ENCODE measurements around the gene PACRG. TPM values are rescaled to one million over a fixed set of nuclear protein-coding genes. Genes with fewer than 3 reads are reported as not detected.

The PACRG gene
- total RNA-seq, 2 donors from 2014 or later: 2.9 to 63.8 TPM

DNA sequence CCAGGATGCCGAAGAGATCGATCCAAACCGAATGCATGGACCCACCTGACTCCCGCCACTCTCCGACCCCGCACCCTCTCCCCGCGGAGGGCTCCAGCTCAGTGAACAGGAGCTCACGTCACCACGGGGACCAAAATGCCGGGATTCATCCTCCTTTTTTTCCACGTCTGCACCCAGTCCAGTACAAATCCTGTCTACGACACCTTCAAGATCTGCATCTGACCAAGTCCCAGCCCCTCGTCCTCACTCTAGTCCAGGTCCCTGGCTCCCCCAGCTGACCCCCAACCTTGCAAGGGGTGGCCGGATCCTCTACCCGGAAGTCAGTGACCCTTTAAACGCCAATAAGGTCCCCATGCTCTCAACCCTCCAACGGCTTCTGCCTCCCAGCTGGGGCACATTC lies 593.9 kb downstream of the PACRG start:
- Histone ChIP-seq H3K27me3 (replicated peaks; ENCODE audit: insufficient read depth) (no peaks in the 10 kb centered on the region), H3K9me3 (no peaks in the 10 kb centered on the region), H3K4me1 (replicated peaks) (no peaks in the 10 kb centered on the region), H3K36me3 (no peaks in the 10 kb centered on the region), H3K27ac (no peak overlapping the region), H3K4me3 (no peak overlapping the region)
- intact Hi-C loops (cut with DNase I): no loop called here
- DNase-seq (ENCODE audit: low spot score): no peak
- TF ChIP-seq POLR2A (IDR thresholded peaks at IDR 0.05): no peak
- no peak for TF ChIP-seq POLR2AphosphoS5 (IDR thresholded peaks at IDR 0.05)
- no peak for TF ChIP-seq CTCF (IDR thresholded peaks at IDR 0.05)
- 93% methylated on average over 18 of the region's 18 CpGs for WGBS

- Histone ChIP-seq H3K4me3 (no peak overlapping the region), H3K27ac (no peak overlapping the region), H3K27me3 (replicated peaks; ENCODE audit: insufficient read depth) (no peaks in the 10 kb centered on the region), H3K4me1 (replicated peaks) (no peaks in the 10 kb centered on the region), H3K9me3 (no peaks in the 10 kb centered on the region), H3K36me3 (no peaks in the 10 kb centered on the region)
- TF ChIP-seq POLR2A (IDR thresholded peaks at IDR 0.05): no peak
- no peak for TF ChIP-seq CTCF (IDR thresholded peaks at IDR 0.05)
- no peak for TF ChIP-seq POLR2AphosphoS5 (IDR thresholded peaks at IDR 0.05)
- no peak for DNase-seq (ENCODE audit: low spot score)
- intact Hi-C loops (cut with DNase I): no loop called here
- WGBS: 93% methylated on average over 13 of the region's 13 CpGs
Observed at GRCh38 chr6:163323274-163323673, 595.5 kb downstream of the PACRG start.

GRCh38 chr6:163323705-163324104 lies 595.9 kb downstream of the PACRG start:
- DNase-seq (ENCODE audit: low spot score): no peak
- Histone ChIP-seq H3K27ac (no peak overlapping the region), H3K4me1 (replicated peaks) (no peaks in the 10 kb centered on the region), H3K27me3 (replicated peaks; ENCODE audit: insufficient read depth) (no peaks in the 10 kb centered on the region), H3K9me3 (no peaks in the 10 kb centered on the region), H3K4me3 (no peak overlapping the region), H3K36me3 (no peaks in the 10 kb centered on the region)
- TF ChIP-seq POLR2A (IDR thresholded peaks at IDR 0.05) (no peak), CTCF (IDR thresholded peaks at IDR 0.05) (no peak), POLR2AphosphoS5 (IDR thresholded peaks at IDR 0.05) (no peak)
- intact Hi-C loops (cut with DNase I): no loop called here
- 89% methylated on average over 7 of the region's 7 CpGs for WGBS

GRCh38 chr6:163324326-163324687 lies 596.5 kb downstream of the PACRG start:
- Histone ChIP-seq H3K27me3 (replicated peaks; ENCODE audit: insufficient read depth) (no peaks in the 10 kb centered on the region), H3K4me3 (no peak overlapping the region), H3K9me3 (no peaks in the 10 kb centered on the region), H3K27ac (no peak overlapping the region), H3K36me3 (no peaks in the 10 kb centered on the region), H3K4me1 (replicated peaks) (no peaks in the 10 kb centered on the region)
- 60% methylated on average over 4 of the region's 4 CpGs for WGBS
- intact Hi-C loops (cut with DNase I): no loop called here
- TF ChIP-seq CTCF (IDR thresholded peaks at IDR 0.05): no peak
- no peak for TF ChIP-seq POLR2A (IDR thresholded peaks at IDR 0.05)
- TF ChIP-seq POLR2AphosphoS5 (IDR thresholded peaks at IDR 0.05): no peak
- DNase-seq (ENCODE audit: low spot score): no peak

DNA sequence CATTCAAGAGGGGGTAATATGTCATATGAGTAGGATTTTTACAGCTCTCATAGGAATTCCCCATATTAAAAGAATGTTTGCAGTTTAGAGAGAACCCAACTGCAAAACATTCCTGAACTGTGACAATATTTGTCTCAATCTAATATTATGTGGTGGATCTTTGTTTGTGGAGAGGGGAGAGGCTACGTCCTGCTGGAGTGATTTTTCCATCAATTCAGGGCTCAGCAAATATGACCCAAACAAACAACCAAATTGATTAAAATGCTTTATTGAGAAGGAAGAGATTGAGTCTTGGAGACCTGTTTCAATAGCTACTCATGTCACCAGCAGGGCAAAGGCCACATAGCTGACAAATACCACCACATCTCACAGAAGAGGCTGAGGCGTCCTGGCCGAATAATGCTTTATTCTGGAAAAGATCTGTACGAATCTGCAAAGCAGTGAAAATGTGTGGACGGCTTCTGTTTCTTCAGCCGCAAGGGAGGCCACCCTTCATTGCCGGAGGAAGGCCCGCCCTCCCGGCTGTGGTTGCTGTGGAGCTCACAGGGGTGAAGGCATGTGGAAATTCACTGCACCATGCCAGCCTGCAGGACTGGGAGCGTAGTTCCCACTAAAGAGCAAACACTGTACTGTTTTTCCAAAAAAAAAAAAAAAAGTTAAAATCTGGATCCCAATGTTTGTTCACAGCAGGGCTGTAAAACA lies 597.1 kb downstream of the PACRG start:
- intact Hi-C loops (cut with DNase I): no loop called here
- Histone ChIP-seq H3K27me3 (replicated peaks; ENCODE audit: insufficient read depth) (no peaks in the 10 kb centered on the region), H3K4me1 (replicated peaks) (no peaks in the 10 kb centered on the region), H3K36me3 (no peaks in the 10 kb centered on the region), H3K9me3 (no peaks in the 10 kb centered on the region), H3K27ac (no peak overlapping the region), H3K4me3 (no peak overlapping the region)
- 37% methylated on average over 10 of the region's 10 CpGs for WGBS
- TF ChIP-seq POLR2AphosphoS5 (IDR thresholded peaks at IDR 0.05) (no peak), CTCF (IDR thresholded peaks at IDR 0.05) (no peak), POLR2A (IDR thresholded peaks at IDR 0.05) (no peak)
- DNase-seq (ENCODE audit: low spot score): peak; percentile 31

All from prostate gland (tissue), 2 donors.